Panc1 (cell line): ENCODE data around the gene FYB2. TPM values are rescaled to one million over a fixed set of nuclear protein-coding genes. Genes with fewer than 3 reads are reported as not detected.

Experiments used
- ATAC-seq: fragments of 200-7000 bp; cut with Tn5 transposase; 2 replicates; pipeline ENCODE4 v1.9.1; 2020; ENCODE audit warnings: mild to moderate bottlenecking, moderate library complexity
- BruUV-seq: library from RNA; stranded (reverse); fragments of 400-500 nt; replicated peaks from 2 replicates; lab custom pipeline; 2021; lab: Mats Ljungman, UMichigan
- CTCF ChIA-PET: fragments of 300-600 bp; sonication (Branson Sonifier 250); formaldehyde crosslinking; loops from one replicate; lab custom pipeline; 2022; ENCODE audit warnings: antibody characterized with exemption; lab: Charles Lee
- POLR2A ChIA-PET: fragments of 300-600 bp; sonication (Branson Sonifier 250); formaldehyde crosslinking; loops from one replicate; lab custom pipeline; 2022; ENCODE audit warnings: antibody characterized with exemption; lab: Charles Lee
- DNase-seq: peaks from one replicate; pipeline ENCODE4 v3.0.0-alpha.2; 2010; ENCODE audit warnings: low read depth, low spot score
- H3K27ac ChIP-seq: 2 replicates; pipeline ENCODE4 v1.5.1; 2011; ENCODE audit warnings: mild to moderate bottlenecking, low read length, inconsistent platforms
- H3K27me3 ChIP-seq: fragments of 200-500 bp; sonication (Bioruptor generic); 2 replicates; pipeline ENCODE4 v1.6.0; 2014; ENCODE audit warnings: low read length, inconsistent platforms; ENCODE audit not compliant: control insufficient read depth, insufficient read depth
- H3K36me3 ChIP-seq: fragments of 200-500 bp; sonication (Bioruptor generic); 2 replicates; pipeline ENCODE4 v1.5.1; 2014; ENCODE audit warnings: inconsistent platforms, mild to moderate bottlenecking, low read length, moderate library complexity; ENCODE audit not compliant: control insufficient read depth, insufficient read depth
- H3K4me1 ChIP-seq: 2 replicates; pipeline ENCODE4 v1.5.1; 2011; ENCODE audit warnings: inconsistent platforms, mild to moderate bottlenecking, low read length, moderate library complexity; ENCODE audit not compliant: control insufficient read depth, insufficient read depth
- H3K4me3 ChIP-seq, 2 experiments: 2 replicates each; pipeline ENCODE4 v1.5.1; 2011 to 2012; ENCODE audit warnings: low read depth in 2 of 2, low read length in 2 of 2, mild to moderate bottlenecking in 2 of 2, inconsistent platforms in 1 of 2, moderate library complexity in 1 of 2
- H3K9me3 ChIP-seq: fragments of 200-500 bp; sonication (Bioruptor generic); 2 replicates; pipeline ENCODE4 v1.5.1; 2014; ENCODE audit warnings: low read depth, mild to moderate bottlenecking, inconsistent platforms, low read length, moderate library complexity; ENCODE audit not compliant: control insufficient read depth, insufficient read depth
- POLR2AphosphoS5 ChIP-seq: IDR thresholded peaks from 2 replicates; pipeline ENCODE4 v1.6.1; 2012; ENCODE audit warnings: mild to moderate bottlenecking, low read depth, low read length, moderate library complexity
- REST ChIP-seq, 2 experiments: IDR thresholded peaks; 2 replicates each; pipeline ENCODE4 v1.6.1; 2011 to 2012; ENCODE audit warnings: low read depth in 2 of 2, control low read depth in 1 of 2, low read length in 1 of 2, mild to moderate bottlenecking in 1 of 2, moderate library complexity in 1 of 2; ENCODE audit not compliant: insufficient read depth in 1 of 2
- SIN3A ChIP-seq: IDR thresholded peaks from 2 replicates; pipeline ENCODE4 v1.6.1; 2012; ENCODE audit warnings: low read depth, mild to moderate bottlenecking, low read length, moderate library complexity, borderline replicate concordance; ENCODE audit not compliant: insufficient read depth
- TCF7L2 ChIP-seq: IDR thresholded peaks from 2 replicates; pipeline ENCODE4 v1.6.1; 2011; ENCODE audit warnings: mild to moderate bottlenecking, low read depth, low read length, inconsistent platforms
- in situ Hi-C: cut with HindIII; loops from 2 replicates; pipeline ENCODE4 v1.10.0; 2016; ENCODE audit warnings: low sequenced_read_pairs, low pct_unique_long_range_greater_than_20kb
- intact Hi-C: fragments of 100-400 bp; cut with micrococcal nuclease; formaldehyde crosslinking; loops from one replicate; pipeline ENCODE4 v1.10.0; 2022; ENCODE audit not compliant: unreplicated experiment
- total RNA-seq: library from RNA; stranded (reverse); gene quantifications from one replicate; pipeline ENCODE4 v1.2.1, GENCODE V29; 2021; ENCODE audit not compliant: unreplicated experiment
- TF ChIP-seq, protein P1 (sequence below): fragments of 450-650 bp; IDR thresholded peaks from 2 replicates; pipeline ENCODE4 v1.5.1; 2017; ENCODE audit warnings: mild to moderate bottlenecking

Gene FYB2
- total RNA-seq, 1 experiment from 2014 or later: 0.49 TPM

- in situ Hi-C loops: no loop called here
- Histone ChIP-seq H3K27ac (no peak overlapping the region), H3K27me3 (0 out of 2 replicates have a peak, but pooled peaks cover 2% of the 10 kb centered on the region), H3K36me3 (no peaks in the 10 kb centered on the region), H3K4me3 (no peak overlapping the region), H3K9me3 (no peaks in the 10 kb centered on the region), H3K4me1 (no peaks in the 10 kb centered on the region)
- POLR2A ChIA-PET: interaction anchor here (0.5 kb wide), 1 partner anchor 186 kb away, joined by 16 read pairs; no protein-coding TSS in a partner anchor
- BruUV-seq: no TSS peak
- CTCF ChIA-PET: no interaction called here
- TF ChIP-seq TCF7L2 (no peak), POLR2AphosphoS5 (no peak), REST (IDR thresholded peaks at IDR 0.05; ENCODE audit: insufficient read depth in 1 of 2, low read depth in 2 of 2, low read length in 1 of 2) (no peak), SIN3A (no peak)
- TF ChIP-seq, protein P1, sequence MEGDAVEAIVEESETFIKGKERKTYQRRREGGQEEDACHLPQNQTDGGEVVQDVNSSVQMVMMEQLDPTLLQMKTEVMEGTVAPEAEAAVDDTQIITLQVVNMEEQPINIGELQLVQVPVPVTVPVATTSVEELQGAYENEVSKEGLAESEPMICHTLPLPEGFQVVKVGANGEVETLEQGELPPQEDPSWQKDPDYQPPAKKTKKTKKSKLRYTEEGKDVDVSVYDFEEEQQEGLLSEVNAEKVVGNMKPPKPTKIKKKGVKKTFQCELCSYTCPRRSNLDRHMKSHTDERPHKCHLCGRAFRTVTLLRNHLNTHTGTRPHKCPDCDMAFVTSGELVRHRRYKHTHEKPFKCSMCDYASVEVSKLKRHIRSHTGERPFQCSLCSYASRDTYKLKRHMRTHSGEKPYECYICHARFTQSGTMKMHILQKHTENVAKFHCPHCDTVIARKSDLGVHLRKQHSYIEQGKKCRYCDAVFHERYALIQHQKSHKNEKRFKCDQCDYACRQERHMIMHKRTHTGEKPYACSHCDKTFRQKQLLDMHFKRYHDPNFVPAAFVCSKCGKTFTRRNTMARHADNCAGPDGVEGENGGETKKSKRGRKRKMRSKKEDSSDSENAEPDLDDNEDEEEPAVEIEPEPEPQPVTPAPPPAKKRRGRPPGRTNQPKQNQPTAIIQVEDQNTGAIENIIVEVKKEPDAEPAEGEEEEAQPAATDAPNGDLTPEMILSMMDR: no peak
- intact Hi-C loops: no loop called here
- ATAC-seq (no peak), DNase-seq (no peak)
Measured at GRCh38 chr1:56844545-56845136, 25.4 kb upstream of the FYB2 start.

DNA sequence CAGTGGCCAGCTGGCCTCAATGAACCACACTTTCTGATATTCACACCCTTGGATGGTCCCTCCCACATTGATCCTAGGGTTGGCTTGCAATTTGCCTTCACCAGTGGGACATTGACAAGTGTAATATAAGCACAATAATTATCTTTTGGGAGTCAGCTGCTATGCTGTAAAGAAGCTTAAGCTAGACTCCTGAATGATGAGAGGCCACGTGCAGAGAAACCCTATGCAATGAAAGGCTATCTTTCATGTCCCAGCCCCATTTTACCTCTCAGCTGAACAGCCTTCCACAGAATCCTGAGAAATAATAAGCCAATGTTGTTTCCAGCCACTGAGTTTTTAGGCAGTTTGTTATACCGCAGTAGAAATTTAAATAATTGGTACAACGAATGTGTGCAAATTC lies 24.3 kb upstream of the FYB2 start:
- no peak for ATAC-seq
- CTCF ChIA-PET: no interaction called here

More for the DNA sequence above, 24.3 kb upstream of the FYB2 start:
- no peak for DNase-seq
- in situ Hi-C loops (no loop called here), intact Hi-C loops (no loop called here)
- no TSS peak for BruUV-seq
- Histone ChIP-seq H3K27ac (no peak overlapping the region), H3K27me3 (peaks cover 2% of the 10 kb centered on the region; the same call in 1 of the 2 replicates), H3K4me3 (no peak overlapping the region), H3K9me3 (no peaks in the 10 kb centered on the region), H3K4me1 (no peaks in the 10 kb centered on the region), H3K36me3 (no peaks in the 10 kb centered on the region)
- TF ChIP-seq, protein P1: no peak
- TF ChIP-seq SIN3A: no peak
- no peak for TF ChIP-seq POLR2AphosphoS5
- TF ChIP-seq TCF7L2: no peak
- POLR2A ChIA-PET: no interaction called here
